Liver (tissue), 3 donors: ENCODE measurements around the gene TAB3.

Experiments
- FOXA1 ChIP-seq: IDR thresholded peaks from 2 replicates; pipeline ENCODE4 v1.6.1; 2016; ENCODE audit warnings: antibody characterized with exemption
- GABPA ChIP-seq, 2 donors: IDR thresholded peaks in 1 of 2; conservative IDR thresholded peaks in 1 of 2; 2 replicates each; pipeline ENCODE4 v1.6.1; 2016; ENCODE audit warnings: antibody characterized with exemption in 2 of 2, mild to moderate bottlenecking in 1 of 2, moderate library complexity in 1 of 2
- HNF4G ChIP-seq: IDR thresholded peaks from 2 replicates; pipeline ENCODE4 v1.6.1; 2016; ENCODE audit warnings: antibody characterized with exemption
- JUND ChIP-seq, 2 donors: IDR thresholded peaks; 2 replicates each; pipeline ENCODE4 v1.6.1; 2016; ENCODE audit warnings: antibody characterized with exemption in 2 of 2
- NR2F2 ChIP-seq: IDR thresholded peaks from 2 replicates; pipeline ENCODE4 v1.6.1; 2016; ENCODE audit warnings: antibody characterized with exemption
- RXRA ChIP-seq, 2 donors: IDR thresholded peaks; 2 replicates each; pipeline ENCODE4 v1.6.1; 2017 to 2018; ENCODE audit warnings: antibody characterized with exemption in 2 of 2, mild to moderate bottlenecking in 1 of 2
- SP1 ChIP-seq: IDR thresholded peaks from 2 replicates; pipeline ENCODE4 v1.6.1; 2018; ENCODE audit warnings: antibody characterized with exemption, mild to moderate bottlenecking
- TAF1 ChIP-seq: conservative IDR thresholded peaks from 2 replicates; pipeline ENCODE4 v1.6.1; 2016; ENCODE audit warnings: antibody characterized with exemption, mild to moderate bottlenecking
- YY1 ChIP-seq: IDR thresholded peaks from 2 replicates; pipeline ENCODE4 v1.6.1; 2016; ENCODE audit warnings: antibody characterized with exemption, mild to moderate bottlenecking
- TF ChIP-seq, protein P1 (sequence below): IDR thresholded peaks from 2 replicates; pipeline ENCODE4 v1.6.1; 2016; ENCODE audit warnings: antibody characterized with exemption, mild to moderate bottlenecking
- TF ChIP-seq, protein P2 (sequence below): fragments of 150-350 bp; IDR thresholded peaks from 2 replicates; pipeline ENCODE4 v1.5.1; 2017; ENCODE audit warnings: improper control_type of control experiment, low read depth, low read length; ENCODE audit not compliant: missing input control
- TF ChIP-seq, protein P3 (sequence below): IDR thresholded peaks from 2 replicates; pipeline ENCODE4 v1.6.1; 2016; ENCODE audit warnings: antibody characterized with exemption
- TF ChIP-seq, protein P4 (sequence below): IDR thresholded peaks from 2 replicates; pipeline ENCODE4 v1.6.1; 2016; ENCODE audit warnings: antibody characterized with exemption
- TF ChIP-seq, protein P5 (sequence below): IDR thresholded peaks from 2 replicates; pipeline ENCODE4 v1.6.1; 2016; ENCODE audit warnings: antibody characterized with exemption
- donor health status: healthy.
- donor health status: healthy.

DNA sequence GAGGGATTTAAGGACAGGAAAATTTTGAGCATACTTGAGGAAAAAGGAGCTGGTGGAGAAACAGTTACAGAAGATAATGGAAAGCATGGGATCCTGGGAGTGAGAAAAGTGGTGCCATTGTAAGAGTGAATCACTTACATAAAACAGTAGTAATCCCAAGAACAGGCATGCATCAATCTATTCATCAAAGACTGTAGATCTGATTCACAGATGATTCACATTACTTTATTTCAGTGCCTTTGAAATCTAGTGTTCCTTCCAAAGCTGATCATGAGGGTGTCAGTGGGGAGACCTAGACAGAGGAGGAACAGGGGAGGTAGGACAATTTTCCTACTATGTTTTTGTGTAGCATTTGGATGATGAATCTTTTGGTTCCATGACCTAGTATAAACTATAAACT, 102.7 kb downstream of the TAB3 start:
- TF ChIP-seq, protein P1, sequence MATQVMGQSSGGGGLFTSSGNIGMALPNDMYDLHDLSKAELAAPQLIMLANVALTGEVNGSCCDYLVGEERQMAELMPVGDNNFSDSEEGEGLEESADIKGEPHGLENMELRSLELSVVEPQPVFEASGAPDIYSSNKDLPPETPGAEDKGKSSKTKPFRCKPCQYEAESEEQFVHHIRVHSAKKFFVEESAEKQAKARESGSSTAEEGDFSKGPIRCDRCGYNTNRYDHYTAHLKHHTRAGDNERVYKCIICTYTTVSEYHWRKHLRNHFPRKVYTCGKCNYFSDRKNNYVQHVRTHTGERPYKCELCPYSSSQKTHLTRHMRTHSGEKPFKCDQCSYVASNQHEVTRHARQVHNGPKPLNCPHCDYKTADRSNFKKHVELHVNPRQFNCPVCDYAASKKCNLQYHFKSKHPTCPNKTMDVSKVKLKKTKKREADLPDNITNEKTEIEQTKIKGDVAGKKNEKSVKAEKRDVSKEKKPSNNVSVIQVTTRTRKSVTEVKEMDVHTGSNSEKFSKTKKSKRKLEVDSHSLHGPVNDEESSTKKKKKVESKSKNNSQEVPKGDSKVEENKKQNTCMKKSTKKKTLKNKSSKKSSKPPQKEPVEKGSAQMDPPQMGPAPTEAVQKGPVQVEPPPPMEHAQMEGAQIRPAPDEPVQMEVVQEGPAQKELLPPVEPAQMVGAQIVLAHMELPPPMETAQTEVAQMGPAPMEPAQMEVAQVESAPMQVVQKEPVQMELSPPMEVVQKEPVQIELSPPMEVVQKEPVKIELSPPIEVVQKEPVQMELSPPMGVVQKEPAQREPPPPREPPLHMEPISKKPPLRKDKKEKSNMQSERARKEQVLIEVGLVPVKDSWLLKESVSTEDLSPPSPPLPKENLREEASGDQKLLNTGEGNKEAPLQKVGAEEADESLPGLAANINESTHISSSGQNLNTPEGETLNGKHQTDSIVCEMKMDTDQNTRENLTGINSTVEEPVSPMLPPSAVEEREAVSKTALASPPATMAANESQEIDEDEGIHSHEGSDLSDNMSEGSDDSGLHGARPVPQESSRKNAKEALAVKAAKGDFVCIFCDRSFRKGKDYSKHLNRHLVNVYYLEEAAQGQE: no peak
- TF ChIP-seq GABPA (IDR thresholded peaks at IDR 0.05 in 1 of 2, conservative IDR thresholded peaks at IDR 0.05 in 1 of 2) (no peak), JUND (IDR thresholded peaks at IDR 0.05) (no peak), RXRA (IDR thresholded peaks at IDR 0.05) (no peak), SP1 (no peak), YY1 (no peak), TAF1 (no peak), FOXA1 (no peak), HNF4G (no peak), NR2F2 (no peak)
- TF ChIP-seq, protein P2, sequence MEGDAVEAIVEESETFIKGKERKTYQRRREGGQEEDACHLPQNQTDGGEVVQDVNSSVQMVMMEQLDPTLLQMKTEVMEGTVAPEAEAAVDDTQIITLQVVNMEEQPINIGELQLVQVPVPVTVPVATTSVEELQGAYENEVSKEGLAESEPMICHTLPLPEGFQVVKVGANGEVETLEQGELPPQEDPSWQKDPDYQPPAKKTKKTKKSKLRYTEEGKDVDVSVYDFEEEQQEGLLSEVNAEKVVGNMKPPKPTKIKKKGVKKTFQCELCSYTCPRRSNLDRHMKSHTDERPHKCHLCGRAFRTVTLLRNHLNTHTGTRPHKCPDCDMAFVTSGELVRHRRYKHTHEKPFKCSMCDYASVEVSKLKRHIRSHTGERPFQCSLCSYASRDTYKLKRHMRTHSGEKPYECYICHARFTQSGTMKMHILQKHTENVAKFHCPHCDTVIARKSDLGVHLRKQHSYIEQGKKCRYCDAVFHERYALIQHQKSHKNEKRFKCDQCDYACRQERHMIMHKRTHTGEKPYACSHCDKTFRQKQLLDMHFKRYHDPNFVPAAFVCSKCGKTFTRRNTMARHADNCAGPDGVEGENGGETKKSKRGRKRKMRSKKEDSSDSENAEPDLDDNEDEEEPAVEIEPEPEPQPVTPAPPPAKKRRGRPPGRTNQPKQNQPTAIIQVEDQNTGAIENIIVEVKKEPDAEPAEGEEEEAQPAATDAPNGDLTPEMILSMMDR: no peak
- TF ChIP-seq, protein P3, sequence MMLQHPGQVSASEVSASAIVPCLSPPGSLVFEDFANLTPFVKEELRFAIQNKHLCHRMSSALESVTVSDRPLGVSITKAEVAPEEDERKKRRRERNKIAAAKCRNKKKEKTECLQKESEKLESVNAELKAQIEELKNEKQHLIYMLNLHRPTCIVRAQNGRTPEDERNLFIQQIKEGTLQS: no peak
- TF ChIP-seq, protein P4, sequence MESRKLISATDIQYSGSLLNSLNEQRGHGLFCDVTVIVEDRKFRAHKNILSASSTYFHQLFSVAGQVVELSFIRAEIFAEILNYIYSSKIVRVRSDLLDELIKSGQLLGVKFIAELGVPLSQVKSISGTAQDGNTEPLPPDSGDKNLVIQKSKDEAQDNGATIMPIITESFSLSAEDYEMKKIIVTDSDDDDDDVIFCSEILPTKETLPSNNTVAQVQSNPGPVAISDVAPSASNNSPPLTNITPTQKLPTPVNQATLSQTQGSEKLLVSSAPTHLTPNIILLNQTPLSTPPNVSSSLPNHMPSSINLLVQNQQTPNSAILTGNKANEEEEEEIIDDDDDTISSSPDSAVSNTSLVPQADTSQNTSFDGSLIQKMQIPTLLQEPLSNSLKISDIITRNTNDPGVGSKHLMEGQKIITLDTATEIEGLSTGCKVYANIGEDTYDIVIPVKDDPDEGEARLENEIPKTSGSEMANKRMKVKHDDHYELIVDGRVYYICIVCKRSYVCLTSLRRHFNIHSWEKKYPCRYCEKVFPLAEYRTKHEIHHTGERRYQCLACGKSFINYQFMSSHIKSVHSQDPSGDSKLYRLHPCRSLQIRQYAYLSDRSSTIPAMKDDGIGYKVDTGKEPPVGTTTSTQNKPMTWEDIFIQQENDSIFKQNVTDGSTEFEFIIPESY: no peak
- TF ChIP-seq, protein P5, sequence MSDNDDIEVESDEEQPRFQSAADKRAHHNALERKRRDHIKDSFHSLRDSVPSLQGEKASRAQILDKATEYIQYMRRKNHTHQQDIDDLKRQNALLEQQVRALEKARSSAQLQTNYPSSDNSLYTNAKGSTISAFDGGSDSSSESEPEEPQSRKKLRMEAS: no peak
